CD4-positive, alpha-beta T cell (primary cell): ENCODE data around the gene MRPL39. TPM values are rescaled to one million over a fixed set of nuclear protein-coding genes. Genes with fewer than 3 reads are reported as not detected.

Experiments used
- ATAC-seq: fragments of 200-7000 bp; cut with Tn5 transposase; one replicate; pipeline ENCODE4 v1.10.0; 2022; ENCODE audit warnings: mild to moderate bottlenecking; ENCODE audit not compliant: poor library complexity
- CTCF ChIA-PET: fragments of 350-600 bp; sonication (Branson Sonifier 250); formaldehyde crosslinking; loops from one replicate; lab custom pipeline; 2021; ENCODE audit warnings: antibody characterized with exemption, inconsistent platforms; lab: Charles Lee
- POLR2A ChIA-PET: fragments of 350-600 bp; sonication (Branson Sonifier 250); formaldehyde crosslinking; loops from one replicate; lab custom pipeline; 2021; ENCODE audit warnings: antibody characterized with exemption, inconsistent platforms; lab: Charles Lee
- DNase-seq, 14 experiments: peaks; one replicate each; pipeline ENCODE4 v3.0.0-alpha.2; 2013 to 2020; ENCODE audit warnings: mixed read lengths in 2 of 14
- H3K27ac ChIP-seq, 2 donors: one replicate each; pipeline versions ENCODE4 v1.5.1 to v1.7.0; 2013; ENCODE audit warnings: low read length in 2 of 2, low read depth in 1 of 2, mild to moderate bottlenecking in 1 of 2
- H3K27me3 ChIP-seq, 2 experiments: 1 replicate in 1 of 2; 2 replicates in 1 of 2; pipeline versions ENCODE4 v1.6.1 to v1.7.0; 2013; ENCODE audit warnings: low read length in 2 of 2, control low read depth in 1 of 2, mild to moderate bottlenecking in 1 of 2, moderate library complexity in 1 of 2; ENCODE audit not compliant: insufficient read depth in 2 of 2, control insufficient read depth in 1 of 2
- H3K36me3 ChIP-seq: one replicate; pipeline ENCODE4 v1.6.1; 2013; ENCODE audit warnings: low read length, control low read depth; ENCODE audit not compliant: insufficient read depth
- H3K4me1 ChIP-seq: one replicate; pipeline ENCODE4 v1.6.1; 2013; ENCODE audit warnings: low read length, control low read depth; ENCODE audit not compliant: insufficient read depth
- H3K4me3 ChIP-seq: one replicate; pipeline ENCODE4 v1.5.1; 2013; ENCODE audit warnings: mild to moderate bottlenecking, low read length, moderate library complexity
- H3K9me3 ChIP-seq, 2 experiments: 1 replicate in 1 of 2; 2 replicates in 1 of 2; pipeline versions ENCODE4 v1.6.1 to v1.7.0; 2013; ENCODE audit warnings: low read length in 2 of 2, mild to moderate bottlenecking in 2 of 2, control low read depth in 1 of 2, moderate library complexity in 1 of 2; ENCODE audit not compliant: control insufficient read depth in 1 of 2, insufficient read depth in 1 of 2
- H3K27ac Mint-ChIP-seq: one replicate; pipeline ENCODE4 v1.8.0; 2020; ENCODE audit warnings: mixed read lengths
- H3K27me3 Mint-ChIP-seq: one replicate; pipeline ENCODE4 v1.8.0; 2021; ENCODE audit warnings: mixed read lengths
- H3K36me3 Mint-ChIP-seq: one replicate; pipeline ENCODE4 v1.8.0; 2021; ENCODE audit warnings: low read depth, mixed read lengths
- H3K4me1 Mint-ChIP-seq: one replicate; pipeline ENCODE4 v1.8.0; 2021; ENCODE audit warnings: low read depth, mixed read lengths
- H3K4me3 Mint-ChIP-seq: one replicate; pipeline ENCODE4 v1.8.0; 2020; ENCODE audit warnings: mild to moderate bottlenecking, mixed read lengths
- H3K9me3 Mint-ChIP-seq: one replicate; pipeline ENCODE4 v1.8.0; 2020; ENCODE audit warnings: mixed read lengths
- CTCF ChIP-seq: fragments of 200-600 bp; IDR thresholded peaks from one replicate; pipeline ENCODE4 v1.8.0; 2022; ENCODE audit warnings: antibody characterized with exemption, mild to moderate bottlenecking
- intact Hi-C, 2 experiments: fragments of 100-400 bp; cut with DNase I in 1 of 2; cut with micrococcal nuclease in 1 of 2; formaldehyde crosslinking; loops; one replicate each; pipeline versions ENCODE4 v1.15.1 to v1.9.0; 2023 to 2025; cut with DNase I, micrococcal nuclease
- total RNA-seq, 174 experiments: library from RNA in 2 of 174; stranded (reverse) in 2 of 174; gene quantifications; one replicate each; pipeline ENCODE4 v1.2.3 and lab custom pipeline; 2021 to 2026

The MRPL39 gene
- total RNA-seq, 2 experiments from 2014 or later, result 10.7 to 15.2 TPM

- no peak for TF ChIP-seq CTCF
- no peaks in the 10 kb centered on the region for H3K4me1 ChIP-seq
- no peak overlapping the region for H3K4me3 Mint-ChIP-seq
- intact Hi-C loops, result no loop called here
- DNase-seq (peak in 1 of 14 experiments; percentile 1), ATAC-seq (no peak)
- CTCF ChIA-PET, result no interaction called here
- H3K27ac ChIP-seq, result no peak overlapping the region
- POLR2A ChIA-PET, result no interaction called here
- H3K27ac Mint-ChIP-seq, result no peak overlapping the region
- no peaks in the 10 kb centered on the region for H3K4me1 Mint-ChIP-seq
- no peaks in the 10 kb centered on the region for H3K27me3 ChIP-seq
- H3K36me3 ChIP-seq, result no peaks in the 10 kb centered on the region
- H3K27me3 Mint-ChIP-seq, result no peaks in the 10 kb centered on the region
- no peak overlapping the region for H3K4me3 ChIP-seq
- H3K36me3 Mint-ChIP-seq, result no peaks in the 10 kb centered on the region
- H3K9me3 Mint-ChIP-seq, result no peaks in the 10 kb centered on the region
- no peaks in the 10 kb centered on the region for H3K9me3 ChIP-seq
Observed at GRCh38 chr21:25647647-25648046, 40.4 kb upstream of the MRPL39 start.

GRCh38 chr21:25646474-25646873 lies 39.2 kb upstream of the MRPL39 start:
- DNase-seq (no peak), ATAC-seq (no peak)
- no peaks in the 10 kb centered on the region for H3K9me3 Mint-ChIP-seq
- H3K36me3 Mint-ChIP-seq, result no peaks in the 10 kb centered on the region
- ChIA-PET POLR2A (interaction anchor here (1.4 kb wide), 1 partner anchor 8 kb away, joined by 3 read pairs; no protein-coding TSS in a partner anchor), CTCF (no interaction called here)
- H3K36me3 ChIP-seq, result no peaks in the 10 kb centered on the region
- H3K9me3 ChIP-seq, result no peaks in the 10 kb centered on the region
- H3K4me3 ChIP-seq, result no peak overlapping the region
- H3K27ac ChIP-seq, result no peak overlapping the region
- intact Hi-C loops, result no loop called here
- no peak for TF ChIP-seq CTCF
- H3K4me1 Mint-ChIP-seq, result no peaks in the 10 kb centered on the region
- H3K4me3 Mint-ChIP-seq, result no peak overlapping the region
- H3K27me3 Mint-ChIP-seq, result no peaks in the 10 kb centered on the region
- H3K4me1 ChIP-seq, result no peaks in the 10 kb centered on the region
- H3K27me3 ChIP-seq, result no peaks in the 10 kb centered on the region
- H3K27ac Mint-ChIP-seq, result no peak overlapping the region

GRCh38 chr21:25643486-25643885 lies 36.2 kb upstream of the MRPL39 start:
- intact Hi-C loops, result no loop called here
- peaks cover 16% of the 10 kb centered on the region for H3K4me1 Mint-ChIP-seq
- no peaks in the 10 kb centered on the region for H3K36me3 Mint-ChIP-seq
- ChIA-PET CTCF (interaction anchor here (1.1 kb wide), 1 partner anchor 35 kb away, joined by 3 read pairs; no protein-coding TSS in a partner anchor), POLR2A (interaction anchor here (0.6 kb wide), 1 partner anchor 35 kb away, joined by 3 read pairs; no protein-coding TSS in a partner anchor)
- peaks cover 16% of the 10 kb centered on the region for H3K27me3 Mint-ChIP-seq
- DNase-seq, result no peak
- Histone ChIP-seq H3K27ac (no peak overlapping the region), H3K36me3 (no peaks in the 10 kb centered on the region), H3K9me3 (no peaks in the 10 kb centered on the region), H3K27me3 (peaks cover 5 to 8% of the 10 kb centered on the region in 2 experiments), H3K4me3 (no peak overlapping the region), H3K4me1 (peaks cover 15% of the 10 kb centered on the region)
- H3K27ac Mint-ChIP-seq, result no peak overlapping the region
- no peaks in the 10 kb centered on the region for H3K9me3 Mint-ChIP-seq
- no peak for TF ChIP-seq CTCF
- no peak for ATAC-seq
- H3K4me3 Mint-ChIP-seq, result no peak overlapping the region
